GM10266 (cell line): Measurements from ENCODE around the gene SLC25A2.

Experiments used
- DNase-seq: peaks from one replicate; pipeline ENCODE4 v3.0.0; 2012; ENCODE audit errors: extremely low spot score
- CTCF ChIP-seq: IDR thresholded peaks from 2 replicates; pipeline ENCODE4 v1.5.1; 2012; ENCODE audit warnings: mild to moderate bottlenecking, low read depth; ENCODE audit not compliant: control insufficient read depth, insufficient read depth; ENCODE audit errors: missing control alignments

The SLC25A2 gene

GRCh38 chr5:141298376-141298775 is 5.5 kb downstream of the SLC25A2 start:
- no peak for DNase-seq
- TF ChIP-seq CTCF = no peak

GRCh38 chr5:141272906-141273305 is 30.9 kb downstream of the SLC25A2 start:
- no peak for DNase-seq

GRCh38 chr5:141269195-141269594 is 34.7 kb downstream of the SLC25A2 start:
- DNase-seq = no peak
- no peak for TF ChIP-seq CTCF

More at GRCh38 chr5:141272906-141273305, 30.9 kb downstream of the SLC25A2 start:
- no peak for TF ChIP-seq CTCF

GRCh38 chr5:141261238-141261546 is 42.7 kb downstream of the SLC25A2 start:
- no peak for TF ChIP-seq CTCF
- DNase-seq = no peak

GRCh38 chr5:141260458-141261237 is 43.2 kb downstream of the SLC25A2 start:
- TF ChIP-seq CTCF = no peak
- no peak for DNase-seq

- no peak for TF ChIP-seq CTCF
- DNase-seq = no peak
Observed at GRCh38 chr5:141258948-141259347, 44.9 kb downstream of the SLC25A2 start.

- no peak for DNase-seq
- no peak for TF ChIP-seq CTCF
Observed at GRCh38 chr5:141258464-141258863, 45.4 kb downstream of the SLC25A2 start.
